ENCODE measurements around the gene ATP5ME. TPM values are rescaled to one million over a fixed set of nuclear protein-coding genes. Genes with fewer than 3 reads are reported as not detected.

The ATP5ME gene
- total RNA-seq, 1 experiment from 2014 or later: 330 TPM

- TF ChIP-seq ELF1 (IDR thresholded peaks at IDR 0.05; ENCODE audit: borderline replicate concordance, low read depth): no peak
- TF ChIP-seq TCF7L2 (IDR thresholded peaks at IDR 0.05; ENCODE audit: borderline replicate concordance, extremely low read depth, insufficient read depth, insufficient read length): no peak
- no peak for TF ChIP-seq SP1 (IDR thresholded peaks at IDR 0.05; ENCODE audit: low read depth)
- TF ChIP-seq ZFX (IDR thresholded peaks at IDR 0.05): no peak
- TF ChIP-seq MAX (IDR thresholded peaks at IDR 0.05): no peak
- no peak for TF ChIP-seq ZNF274 (IDR thresholded peaks at IDR 0.05; ENCODE audit: low read depth, low read length)
- TF ChIP-seq EZH2phosphoT487 (IDR thresholded peaks at IDR 0.05; ENCODE audit: borderline replicate concordance): no peak
- TF ChIP-seq ATF3 (IDR thresholded peaks at IDR 0.05): no peak
- TF ChIP-seq SRF (IDR thresholded peaks at IDR 0.05; ENCODE audit: low read depth): no peak
- TF ChIP-seq EZH2 (IDR thresholded peaks at IDR 0.05): no peak
- TF ChIP-seq CEBPB (IDR thresholded peaks at IDR 0.05; ENCODE audit: low read depth): no peak
- TF ChIP-seq FOSL1 (IDR thresholded peaks at IDR 0.05; ENCODE audit: low read depth): no peak
- no peak for TF ChIP-seq ZBTB33 (IDR thresholded peaks at IDR 0.05; ENCODE audit: extremely low read depth, insufficient replicate concordance, low read length)
These were observed 7.1 kb downstream of the ATP5ME start (continued) for GRCh38 chr4:666822-667544.

- Histone ChIP-seq H3K9ac (ENCODE audit: low read length) (no peak overlapping the region), H3K27ac (ENCODE audit: low read depth, low read length) (no peak overlapping the region), H3K9me3 (ENCODE audit: control insufficient read depth in 1 of 2, insufficient read depth in 1 of 2, low read depth in 1 of 2, low read length in 2 of 2) (no peaks in the 10 kb centered on the region), H3K79me2 (ENCODE audit: insufficient read depth, low read length) (no peaks in the 10 kb centered on the region), H2AFZ (ENCODE audit: low read depth, low read length, poor library complexity, severe bottlenecking) (no peak overlapping the region), H3K4me3 (replicated peaks in 1 of 2; ENCODE audit: low read depth in 1 of 2, low read length in 2 of 2) (no peak overlapping the region), H3K36me3 (ENCODE audit: control insufficient read depth in 1 of 2, insufficient read depth in 2 of 2, low read length in 2 of 2) (peaks cover under 1 to 6% of the 10 kb centered on the region in 2 experiments; a peak in 2 of 4 replicates), H3K27me3 (ENCODE audit: insufficient read depth, low read length) (no peaks in the 10 kb centered on the region), H3K4me1 (ENCODE audit: control insufficient read depth in 1 of 2, insufficient read depth in 2 of 2, low read length in 2 of 2) (peaks cover 0 to 8% of the 10 kb centered on the region in 2 experiments; a peak in 1 of 4 replicates), H3K4me2 (ENCODE audit: low read length) (no peak overlapping the region), H4K20me1 (ENCODE audit: insufficient read depth) (no peaks in the 10 kb centered on the region), H3K9me2 (ENCODE audit: insufficient read depth) (no peaks in the 10 kb centered on the region)
- TF ChIP-seq CEBPB (IDR thresholded peaks at IDR 0.05; ENCODE audit: low read depth) (no peak), TCF7L2 (IDR thresholded peaks at IDR 0.05; ENCODE audit: borderline replicate concordance, extremely low read depth, insufficient read depth, insufficient read length) (no peak), ZFX (IDR thresholded peaks at IDR 0.05) (no peak), MAX (IDR thresholded peaks at IDR 0.05) (no peak), FOSL1 (IDR thresholded peaks at IDR 0.05; ENCODE audit: low read depth) (no peak), ZNF274 (IDR thresholded peaks at IDR 0.05; ENCODE audit: low read depth, low read length) (no peak), EZH2phosphoT487 (IDR thresholded peaks at IDR 0.05; ENCODE audit: borderline replicate concordance) (no peak), RAD21 (IDR thresholded peaks at IDR 0.05; ENCODE audit: low read depth) (no peak), ELF1 (IDR thresholded peaks at IDR 0.05; ENCODE audit: borderline replicate concordance, low read depth) (no peak), ATF3 (IDR thresholded peaks at IDR 0.05) (no peak), SRF (IDR thresholded peaks at IDR 0.05; ENCODE audit: low read depth) (no peak), SP1 (IDR thresholded peaks at IDR 0.05; ENCODE audit: low read depth) (no peak)
- ChIA-PET RAD21 (ENCODE audit: low non-redundant PET in 1 of 2, low total read pairs in 2 of 2, uncharacterized antibody in 2 of 2, unreplicated experiment in 2 of 2) (no interaction called here), CTCF (no interaction called here), POLR2A (no interaction called here)
- DNase-seq (ENCODE audit: low read depth, low spot score) (no peak), ATAC-seq (no peak)
- intact Hi-C loops (cut with micrococcal nuclease): no loop called here
- no TSS peak for BruUV-seq (replicated peaks)
These were observed 7.7 kb downstream of the ATP5ME start for GRCh38 chr4:666436-666810.
